GM10266 (cell line): ENCODE measurements around the gene NRDE2.

ENCODE experiments used
- DNase-seq: peaks from one replicate; pipeline ENCODE4 v3.0.0; 2012; ENCODE audit errors: extremely low spot score
- TF ChIP-seq, protein P1 (sequence below): IDR thresholded peaks from 2 replicates; pipeline ENCODE4 v1.5.1; 2012; ENCODE audit warnings: mild to moderate bottlenecking, low read depth; ENCODE audit not compliant: control insufficient read depth, insufficient read depth; ENCODE audit errors: missing control alignments

The NRDE2 gene

DNA sequence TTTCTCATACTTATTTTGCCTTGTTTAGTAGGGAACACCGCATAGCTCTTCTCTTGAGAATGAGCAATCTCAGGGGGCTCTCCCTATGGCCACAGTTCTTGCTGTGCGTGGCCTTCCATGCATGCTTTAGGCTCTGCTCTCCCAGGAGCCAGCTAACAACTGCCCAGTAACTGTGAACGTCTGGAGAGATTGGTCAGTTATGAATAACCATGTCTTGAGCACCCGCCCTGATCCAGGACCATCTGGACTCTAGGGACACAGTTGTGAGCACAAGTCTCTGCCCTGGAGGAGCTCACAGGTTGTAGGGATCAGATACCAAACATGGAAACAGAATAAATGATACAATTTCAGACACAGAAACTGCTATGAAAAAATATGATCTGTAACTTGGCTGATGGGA is 63.3 kb downstream of the NRDE2 start:
- TF ChIP-seq, protein P1, sequence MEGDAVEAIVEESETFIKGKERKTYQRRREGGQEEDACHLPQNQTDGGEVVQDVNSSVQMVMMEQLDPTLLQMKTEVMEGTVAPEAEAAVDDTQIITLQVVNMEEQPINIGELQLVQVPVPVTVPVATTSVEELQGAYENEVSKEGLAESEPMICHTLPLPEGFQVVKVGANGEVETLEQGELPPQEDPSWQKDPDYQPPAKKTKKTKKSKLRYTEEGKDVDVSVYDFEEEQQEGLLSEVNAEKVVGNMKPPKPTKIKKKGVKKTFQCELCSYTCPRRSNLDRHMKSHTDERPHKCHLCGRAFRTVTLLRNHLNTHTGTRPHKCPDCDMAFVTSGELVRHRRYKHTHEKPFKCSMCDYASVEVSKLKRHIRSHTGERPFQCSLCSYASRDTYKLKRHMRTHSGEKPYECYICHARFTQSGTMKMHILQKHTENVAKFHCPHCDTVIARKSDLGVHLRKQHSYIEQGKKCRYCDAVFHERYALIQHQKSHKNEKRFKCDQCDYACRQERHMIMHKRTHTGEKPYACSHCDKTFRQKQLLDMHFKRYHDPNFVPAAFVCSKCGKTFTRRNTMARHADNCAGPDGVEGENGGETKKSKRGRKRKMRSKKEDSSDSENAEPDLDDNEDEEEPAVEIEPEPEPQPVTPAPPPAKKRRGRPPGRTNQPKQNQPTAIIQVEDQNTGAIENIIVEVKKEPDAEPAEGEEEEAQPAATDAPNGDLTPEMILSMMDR: no peak
- DNase-seq: no peak

DNA sequence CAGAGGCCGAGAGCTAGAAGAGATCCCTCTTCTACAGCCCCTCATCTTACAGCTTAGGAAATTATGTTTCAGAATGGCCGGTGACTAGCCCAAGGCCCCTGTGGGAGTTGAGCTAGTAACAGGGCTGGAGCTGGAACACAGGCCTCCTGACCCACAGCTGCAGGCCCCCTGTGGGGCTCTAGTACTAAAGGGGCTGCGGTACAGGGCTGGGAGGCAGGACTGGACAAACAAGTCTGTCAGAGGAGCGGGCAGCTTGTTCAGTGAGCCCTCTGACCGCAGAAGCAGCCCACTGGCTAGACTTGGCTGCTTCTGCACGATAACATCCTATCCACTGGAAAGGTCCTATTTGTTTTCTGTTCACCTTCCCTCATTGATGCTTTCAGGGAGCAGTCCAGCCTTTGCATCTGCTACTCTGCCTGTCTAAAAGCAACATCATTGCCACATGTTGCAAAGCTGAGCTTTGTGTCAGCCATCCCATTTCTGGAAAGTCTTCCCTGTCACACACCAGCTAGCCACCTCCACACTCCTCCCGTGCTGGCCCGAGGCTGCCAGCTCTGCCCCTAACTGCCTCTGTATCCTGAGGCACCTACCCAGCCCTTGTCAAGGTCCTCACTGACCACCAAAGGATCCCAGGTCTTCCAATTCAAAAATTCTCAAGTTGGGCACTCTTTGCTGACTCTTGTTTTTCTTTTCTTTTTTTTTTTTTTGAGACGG is 65.1 kb downstream of the NRDE2 start:
- TF ChIP-seq, protein P1: no peak
- DNase-seq: no peak

DNA sequence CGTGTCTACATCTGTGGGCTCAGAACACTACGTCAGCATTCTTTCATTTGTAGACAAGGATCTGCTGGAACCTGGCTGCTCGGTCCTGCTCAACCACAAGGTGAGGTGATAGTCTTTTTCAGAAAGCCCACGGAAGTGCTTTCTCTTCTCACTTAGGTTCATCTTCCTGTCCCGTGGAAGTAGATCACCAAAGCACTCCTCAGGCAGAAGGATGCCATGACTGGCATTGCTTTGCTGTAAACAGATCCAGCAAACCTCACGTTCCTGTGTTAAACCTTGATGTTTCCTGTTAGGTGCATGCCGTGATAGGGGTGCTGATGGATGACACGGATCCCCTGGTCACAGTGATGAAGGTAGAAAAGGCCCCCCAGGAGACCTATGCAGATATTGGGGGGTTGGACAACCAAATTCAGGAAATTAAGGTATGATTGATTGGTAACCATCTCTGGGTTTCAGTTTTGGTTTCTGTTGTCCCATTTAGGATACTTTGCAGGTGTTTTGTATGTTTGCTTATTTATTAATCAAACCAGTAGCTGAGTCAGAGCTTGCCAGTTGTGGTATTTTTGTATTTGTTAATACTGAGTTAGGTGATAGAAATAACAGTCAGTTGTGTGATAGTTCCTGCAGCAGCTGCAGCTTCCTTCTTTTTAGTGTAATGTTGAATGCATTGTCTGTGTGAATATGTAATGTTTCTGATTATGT is 67.8 kb downstream of the NRDE2 start:
- no peak for DNase-seq
- TF ChIP-seq, protein P1: no peak

- peak; percentile 85 for DNase-seq
These were observed 75.2 kb downstream of the NRDE2 start, which contains the start of gene PSMC1 for GRCh38 chr14:90256354-90257131. PSMC1 (plus strand) TSS chr14:90256553; CDS start chr14:90256598, 45 bp downstream.

GRCh38 chr14:90255871-90256270 is 75.9 kb downstream of the NRDE2 start:
- TF ChIP-seq, protein P1: no peak
- DNase-seq: no peak

More at GRCh38 chr14:90256354-90257131, 75.2 kb downstream of the NRDE2 start, which contains the start of gene PSMC1:
- TF ChIP-seq, protein P1: no peak

DNA sequence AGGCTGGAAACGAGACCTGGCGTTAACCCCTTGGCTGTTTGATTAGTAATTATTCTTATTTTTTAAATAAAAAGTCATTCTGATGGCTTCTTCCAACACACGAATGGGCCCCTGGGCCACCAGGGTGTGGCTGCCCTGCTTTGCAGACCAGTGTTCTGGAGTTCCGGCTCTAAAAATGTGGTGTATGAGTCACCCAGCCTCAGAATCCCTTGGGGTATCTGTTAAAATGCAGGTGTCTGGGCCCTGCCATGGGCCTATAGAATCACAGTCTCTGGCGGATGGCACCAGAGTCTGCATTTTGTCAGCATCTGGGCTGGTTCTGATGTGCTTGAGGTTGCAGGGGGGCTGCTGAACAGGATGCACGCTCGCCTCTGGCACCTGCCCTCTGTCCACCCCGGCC is 77.9 kb downstream of the NRDE2 start:
- no peak for DNase-seq
- TF ChIP-seq, protein P1: no peak
